Glomerular visceral epithelial cell (primary cell): ENCODE data around the gene ENAH.
"Not testable (repeated sequence)": the region's sequence is repeated elsewhere in the genome, so short reads cannot be mapped to it uniquely, and the experiment has no call there.

ENCODE experiments used
- DNase-seq: peaks from one replicate; pipeline ENCODE4 v3.0.0-alpha.2; 2016; ENCODE audit errors: extremely low spot score

The ENAH gene

DNA sequence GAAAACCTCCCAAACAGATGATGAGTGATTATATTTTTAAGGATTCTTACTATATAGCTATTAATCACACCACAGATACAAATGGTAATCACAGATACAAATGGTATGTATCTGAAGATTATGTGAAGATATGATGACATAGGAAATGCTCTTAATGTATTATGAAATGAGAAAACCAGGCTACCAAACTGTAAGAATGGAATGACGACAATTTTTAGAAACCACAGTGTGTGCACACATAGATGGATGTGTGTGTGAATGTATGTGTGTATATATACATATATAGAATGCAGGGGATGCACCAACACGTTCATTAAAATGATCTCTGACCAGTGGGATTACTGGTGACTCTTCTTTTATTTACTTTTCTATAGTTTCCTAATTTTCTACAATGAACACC lies 21.5 kb upstream of the ENAH start:
- no peak for DNase-seq

DNA sequence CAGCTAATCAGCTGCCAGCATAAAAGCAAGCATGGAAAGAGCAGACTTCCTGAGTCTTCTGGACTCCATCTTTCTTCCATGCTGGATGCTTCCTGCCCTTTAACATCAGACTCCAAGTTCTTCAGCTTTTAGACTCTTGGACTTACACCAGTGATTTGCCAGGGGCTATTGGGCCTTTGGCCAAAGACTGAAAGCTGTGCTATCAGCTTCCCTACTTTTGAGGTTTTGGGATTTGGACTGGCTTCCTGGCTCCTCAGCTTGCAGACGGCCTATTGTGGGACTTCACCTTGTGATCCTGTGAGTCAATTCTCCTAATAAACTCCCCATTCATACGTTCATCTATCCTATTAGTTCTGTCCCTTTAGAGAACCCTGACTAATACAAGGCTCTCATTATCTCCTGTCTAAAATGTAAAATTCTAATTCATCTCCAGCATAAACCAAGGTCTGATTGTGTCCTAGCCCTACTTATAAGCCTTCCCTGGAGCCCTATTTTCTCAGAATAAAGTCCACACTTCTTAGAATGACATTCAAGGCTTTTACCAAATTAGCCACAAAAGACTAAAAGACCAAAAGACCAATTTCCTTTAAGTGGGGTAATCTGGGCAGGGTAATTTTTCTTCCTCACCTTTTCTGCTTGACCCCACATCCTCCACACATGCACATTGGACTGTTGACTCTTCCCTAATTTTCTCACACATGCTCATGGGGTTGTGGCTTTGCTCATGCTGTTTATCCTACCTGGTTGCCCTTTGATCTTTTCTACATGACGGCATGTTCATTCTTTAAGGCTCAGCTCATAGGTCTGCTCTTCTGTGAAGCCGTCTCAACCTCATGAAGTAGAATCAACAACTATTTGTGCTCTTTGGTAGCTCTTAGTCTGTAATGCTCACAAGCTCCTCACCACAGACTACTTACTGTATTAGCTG lies 18.1 kb upstream of the ENAH start:
- peak; percentile 45 for DNase-seq

DNA sequence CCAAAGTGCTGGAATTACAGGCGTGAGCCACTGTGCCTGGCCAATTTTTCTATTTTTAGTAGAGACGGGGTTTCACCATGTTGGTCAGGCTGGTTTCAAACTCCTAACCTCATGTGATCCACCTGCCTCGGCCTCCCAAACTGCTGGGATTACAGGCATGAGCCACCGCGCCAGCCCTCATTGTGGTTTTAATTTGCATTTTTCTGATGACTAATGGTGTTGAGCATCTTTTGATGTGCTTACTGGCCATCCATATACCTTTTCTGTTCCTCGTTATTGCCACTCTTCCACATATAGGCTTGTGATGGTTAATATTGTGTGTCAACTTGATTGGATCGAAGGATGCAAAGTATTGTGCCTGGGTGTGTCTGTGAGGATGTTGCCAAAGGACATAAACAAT lies 17.4 kb upstream of the ENAH start:
- no peak for DNase-seq

DNA sequence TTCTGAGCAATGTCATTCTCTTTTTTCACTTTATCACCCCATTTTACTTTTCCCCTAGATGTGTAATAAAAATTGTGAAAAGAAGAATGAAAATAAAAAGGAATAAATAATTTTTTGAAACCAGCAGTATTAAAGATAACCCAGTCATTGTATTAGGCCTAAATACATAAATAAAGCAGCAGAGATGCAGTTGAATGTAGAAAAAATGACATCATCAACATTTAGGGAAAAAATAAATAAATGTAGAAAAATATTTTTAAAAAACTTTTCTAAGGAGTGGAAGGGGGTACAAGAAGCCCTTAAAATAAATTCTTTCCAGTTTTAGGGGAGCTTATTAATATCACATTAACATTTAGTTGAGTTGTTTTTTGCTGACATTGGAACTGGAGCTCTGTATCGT lies 15.3 kb upstream of the ENAH start:
- DNase-seq: no peak

DNA sequence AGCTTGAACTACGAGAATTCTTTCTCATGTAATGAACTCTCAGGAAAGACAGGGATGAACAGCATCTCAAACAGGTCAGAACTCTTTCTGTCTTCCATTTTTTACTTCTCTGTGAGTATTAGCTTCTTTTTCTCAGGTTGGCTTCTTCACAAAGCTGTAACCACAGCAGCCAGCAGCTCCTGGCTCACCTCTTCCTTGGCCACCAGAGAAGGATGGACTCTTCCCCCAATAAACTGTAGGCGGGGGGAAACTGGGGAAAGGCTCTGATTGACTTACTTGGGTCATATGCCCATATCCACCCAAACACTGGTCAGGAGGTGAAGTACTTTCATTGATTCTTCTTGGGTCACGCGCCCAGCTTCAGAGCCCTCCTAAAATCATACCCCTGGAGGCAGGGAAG lies 14.4 kb upstream of the ENAH start:
- no peak for DNase-seq

DNA sequence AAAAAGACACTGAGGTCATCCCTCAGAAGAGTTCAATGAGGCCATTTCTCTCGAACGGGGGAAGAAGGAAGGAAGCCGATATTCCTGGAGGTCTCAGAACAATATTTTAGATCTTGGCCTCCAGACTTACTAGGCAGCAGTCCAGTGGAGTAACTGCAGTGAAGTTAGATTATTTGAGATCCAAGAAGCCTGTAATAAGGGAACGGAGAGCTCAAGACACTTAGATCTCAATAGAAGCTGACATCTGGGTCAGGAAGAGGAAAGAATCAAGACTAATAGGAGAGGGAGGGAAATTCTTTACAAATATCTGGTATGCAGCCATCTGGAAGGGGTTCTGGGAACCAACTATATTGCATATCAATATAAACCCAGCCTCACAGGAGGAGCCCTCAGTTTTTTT lies 13.6 kb upstream of the ENAH start:
- DNase-seq: no peak

DNA sequence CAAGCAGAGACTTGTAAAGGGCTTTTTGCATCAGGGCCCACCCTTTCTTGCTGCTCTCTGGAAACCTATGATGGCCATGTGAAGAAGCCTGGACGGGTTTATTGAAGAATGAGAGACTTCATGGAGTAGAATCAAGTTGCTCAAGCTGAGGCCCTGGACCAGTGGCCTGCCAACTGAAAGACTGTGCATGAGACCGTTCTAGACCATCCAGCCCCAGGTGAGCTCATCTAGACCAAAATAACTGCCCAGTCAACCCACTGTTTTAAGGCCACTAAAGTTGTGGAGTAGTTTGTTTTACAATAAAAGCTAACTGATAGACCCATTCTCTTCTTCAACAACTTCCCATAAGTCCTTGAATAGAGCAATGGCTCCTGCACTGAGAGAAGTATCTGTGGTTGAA lies 11.8 kb upstream of the ENAH start:
- DNase-seq: no peak

DNA sequence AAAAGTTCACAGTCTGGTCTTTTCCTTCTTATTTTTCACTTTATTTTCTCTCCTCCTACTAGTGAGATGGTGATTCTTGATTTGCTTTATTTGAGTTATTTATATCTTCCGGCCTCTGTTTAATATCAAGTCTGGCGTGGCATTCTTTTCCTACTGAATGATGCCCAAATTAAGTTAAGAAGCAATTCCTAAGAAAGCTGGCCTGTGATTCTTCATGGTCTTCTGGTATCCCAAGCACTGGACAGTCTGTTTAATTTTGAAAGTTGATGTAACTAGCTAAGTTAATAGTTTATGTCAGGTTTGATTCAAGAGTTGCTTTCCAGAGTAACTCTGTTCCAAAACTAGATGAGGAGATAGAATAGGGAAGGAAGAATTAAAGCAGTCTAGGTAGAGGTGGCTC lies 9.2 kb upstream of the ENAH start:
- no peak for DNase-seq

DNA sequence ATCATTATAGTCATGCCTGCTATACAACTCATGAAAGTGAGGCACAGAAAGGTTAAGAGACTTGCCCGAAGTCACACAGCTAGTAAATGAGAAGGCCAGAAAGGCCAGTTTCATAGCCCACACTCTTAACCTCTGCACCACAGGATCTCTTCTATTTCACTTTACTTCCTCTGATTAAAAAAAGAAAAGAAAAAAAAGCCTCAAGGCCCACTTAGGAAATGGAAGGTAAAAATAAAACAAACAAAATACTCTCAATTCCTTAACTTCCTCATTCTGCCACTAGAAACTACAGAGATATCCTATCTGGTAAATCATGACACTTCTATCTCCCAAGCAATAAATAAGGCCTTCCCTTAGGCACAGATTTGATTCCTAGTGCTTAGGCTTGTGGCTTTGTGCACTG lies 7.6 kb upstream of the ENAH start:
- DNase-seq: no peak

DNA sequence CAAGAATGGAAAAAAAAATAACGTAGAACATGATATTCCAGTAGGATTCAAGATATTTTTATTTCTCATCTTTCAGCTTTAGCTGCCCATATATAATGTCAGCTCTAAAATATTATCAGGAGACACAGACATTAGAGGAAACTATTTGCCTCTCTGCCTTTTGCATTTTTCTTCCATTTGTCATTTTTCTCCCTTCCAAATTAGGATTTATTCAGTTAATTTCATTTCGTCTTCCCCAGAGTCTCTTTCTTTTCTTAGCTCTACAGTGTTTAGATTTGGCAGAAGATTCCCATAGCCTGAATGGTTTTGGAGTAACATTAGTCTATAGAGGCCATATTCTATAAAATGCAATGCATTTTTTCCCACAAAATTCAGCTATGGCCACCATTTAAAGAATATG lies 5.1 kb upstream of the ENAH start:
- DNase-seq: no peak

DNA sequence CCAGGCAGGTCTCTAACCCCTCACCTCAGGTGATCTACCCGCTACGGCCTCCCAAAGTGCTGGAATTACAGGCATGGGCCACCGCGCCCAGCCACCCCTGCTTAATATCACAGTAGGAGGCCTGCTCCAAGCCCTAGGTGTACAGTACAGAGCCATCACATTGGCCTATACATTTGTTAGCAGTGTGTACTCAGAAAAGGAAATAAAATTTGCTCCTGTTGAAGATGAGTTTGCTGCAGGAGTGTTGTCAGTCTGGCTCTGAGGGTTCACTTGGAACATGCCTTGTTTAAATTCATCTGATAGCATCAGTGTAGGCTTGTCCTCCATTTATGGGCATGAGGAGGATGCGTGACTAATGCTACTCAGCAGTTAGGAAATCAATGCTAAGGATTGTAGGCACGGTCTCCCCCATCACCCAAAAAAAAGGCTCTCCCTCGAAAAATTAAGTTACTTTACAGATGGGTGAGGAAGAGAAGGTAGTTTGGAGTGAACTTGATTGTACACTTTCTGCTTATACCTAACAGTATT lies 4.6 kb upstream of the ENAH start:
- peak; percentile 50 for DNase-seq

DNA sequence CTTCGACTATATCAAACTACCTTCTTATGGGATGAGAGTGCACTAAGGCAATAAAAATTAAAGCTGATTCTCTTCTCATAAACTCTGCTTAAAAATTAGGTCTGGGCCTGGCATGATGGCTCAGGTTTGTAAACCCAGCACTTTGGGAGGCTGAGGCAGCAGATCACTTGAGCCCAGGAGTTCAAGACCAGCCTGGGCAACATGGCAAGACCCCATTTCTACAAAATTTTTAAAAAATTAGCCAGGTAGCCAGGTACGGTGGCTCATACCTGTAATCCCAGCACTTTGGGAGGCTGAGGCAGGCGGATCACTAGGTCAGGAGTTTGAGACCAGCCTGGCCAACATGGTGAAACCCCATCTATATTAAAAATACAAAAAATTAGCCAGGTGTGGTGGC lies 3.3 kb upstream of the ENAH start:
- not testable (repeated sequence) for DNase-seq

DNA sequence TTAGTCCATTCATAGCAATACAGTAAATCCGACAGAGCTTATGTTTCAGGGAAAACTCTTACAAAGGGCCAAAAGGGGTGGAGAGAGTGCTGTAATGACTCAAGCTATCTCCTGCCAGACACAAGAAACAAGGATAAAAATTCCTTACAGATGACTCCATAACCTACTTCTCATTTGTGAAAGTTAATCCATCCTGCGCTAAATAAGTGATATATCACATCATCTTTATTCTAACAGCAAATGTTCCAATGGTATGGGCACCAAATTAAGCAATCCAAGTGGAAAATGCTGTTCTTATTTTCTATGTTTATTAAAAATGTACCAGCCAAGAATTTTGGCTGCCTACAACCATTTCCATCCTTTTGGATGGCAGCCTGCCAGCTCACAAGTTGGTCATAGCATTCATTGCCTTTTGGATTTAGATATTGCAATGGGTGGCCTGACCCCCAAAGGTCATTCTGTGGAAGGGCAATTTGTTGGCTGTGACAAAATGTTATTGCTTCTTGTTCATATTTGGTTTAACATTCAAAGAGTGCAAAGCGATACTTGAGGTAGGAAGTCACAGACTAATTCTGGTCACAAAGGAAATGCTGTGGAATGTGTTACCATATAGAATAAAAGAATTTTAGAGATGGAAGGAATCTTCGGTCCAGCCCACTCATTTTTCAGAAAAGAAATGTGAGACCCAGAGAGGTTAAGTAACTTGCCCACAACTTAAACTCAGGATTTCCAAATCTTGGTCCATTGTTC lies 2.8 kb upstream of the ENAH start:
- DNase-seq: peak; percentile 94

DNA sequence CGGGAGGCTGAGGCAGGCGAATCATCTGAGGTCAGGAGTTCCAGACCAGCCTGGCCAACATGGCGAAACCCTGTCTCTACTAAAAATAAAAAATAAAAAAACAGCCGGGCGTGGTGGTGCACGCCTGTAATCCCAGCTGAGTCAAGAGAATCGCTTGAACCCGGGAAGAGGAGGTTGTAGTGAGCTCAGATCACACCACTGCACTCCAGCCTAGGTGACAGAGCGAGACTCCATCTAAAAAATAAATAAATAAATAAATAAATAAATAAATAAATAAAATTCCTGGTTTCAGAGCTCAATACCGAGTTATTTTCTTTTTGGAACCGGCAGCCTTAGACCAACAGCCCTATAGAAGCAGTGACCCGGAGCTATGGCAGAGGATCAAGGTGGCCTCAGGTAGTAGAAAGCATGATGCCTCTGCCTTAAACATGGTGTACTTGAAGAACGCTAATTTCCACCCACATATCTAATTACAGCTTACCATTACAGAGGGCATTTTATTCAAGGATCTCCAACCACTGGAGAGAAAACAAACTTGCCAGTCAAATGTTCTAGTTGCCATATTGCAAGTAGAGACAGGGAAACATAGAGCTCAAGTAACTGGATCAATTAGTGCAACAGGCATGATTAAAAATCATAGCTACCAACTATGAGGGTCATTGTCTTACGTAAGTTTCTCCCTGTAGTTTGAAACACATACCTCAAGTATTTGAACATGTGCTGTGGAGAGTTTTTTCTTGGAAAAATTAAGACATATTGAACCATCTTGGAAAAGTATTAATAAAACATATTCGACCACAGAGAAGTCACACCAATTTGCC lies 2.0 kb upstream of the ENAH start:
- DNase-seq: no peak

DNA sequence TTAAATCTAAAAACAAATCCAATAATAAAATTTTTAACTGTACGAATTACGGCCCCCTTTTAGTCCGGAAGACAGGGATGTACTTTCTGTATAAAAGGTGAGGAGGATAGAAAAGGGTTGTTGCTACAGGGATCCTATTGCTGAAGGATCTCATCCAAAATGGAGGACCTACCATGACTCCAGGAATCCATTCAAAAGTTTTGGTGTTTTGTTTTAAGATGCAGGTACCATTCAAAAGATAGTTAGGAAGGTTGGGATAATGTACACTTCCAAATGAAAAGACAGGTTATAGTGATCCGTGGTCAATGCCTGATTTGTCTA lies 1.3 kb upstream of the ENAH start:
- DNase-seq: no peak

DNA sequence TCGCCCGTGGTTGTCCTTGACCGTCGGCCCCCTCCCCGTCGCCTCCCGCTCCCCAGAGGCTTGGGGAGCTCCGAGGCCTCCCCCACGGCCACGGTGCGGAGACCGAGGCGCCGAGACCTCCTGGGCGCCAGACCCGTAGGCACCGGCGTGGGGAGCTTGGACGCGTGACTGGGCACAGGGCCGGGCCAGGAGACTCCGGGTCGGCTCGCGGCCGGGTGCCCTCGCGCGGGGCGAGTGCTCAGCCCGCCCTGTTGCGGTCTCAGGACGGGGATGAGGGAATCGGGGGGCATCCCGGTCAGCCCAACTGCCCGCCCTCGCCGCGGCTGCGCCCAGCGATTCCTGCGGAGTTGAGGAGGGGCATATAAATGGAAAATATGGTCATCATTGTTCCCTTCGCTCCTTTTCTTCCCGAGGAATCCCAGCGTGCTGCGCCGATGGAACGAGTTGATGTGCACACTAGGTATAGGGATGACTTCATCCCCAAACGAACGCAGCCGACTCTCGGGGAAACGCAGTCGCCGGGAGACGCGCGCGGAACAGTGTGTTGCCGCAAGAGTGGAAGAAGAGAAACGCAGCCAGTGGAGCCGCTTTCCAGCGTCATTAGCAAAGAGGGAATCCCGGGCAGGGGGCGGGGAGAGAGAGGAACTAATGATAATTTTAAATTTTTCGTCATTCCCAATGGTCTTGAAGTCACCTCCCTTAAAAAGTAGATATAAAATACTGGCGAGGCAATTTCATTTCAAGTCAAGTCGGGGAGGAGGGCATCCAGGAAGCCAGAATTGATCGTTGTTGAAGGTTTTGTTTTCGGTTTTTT lies 747 bp upstream of the ENAH start:
- DNase-seq: peak; percentile 80

DNA sequence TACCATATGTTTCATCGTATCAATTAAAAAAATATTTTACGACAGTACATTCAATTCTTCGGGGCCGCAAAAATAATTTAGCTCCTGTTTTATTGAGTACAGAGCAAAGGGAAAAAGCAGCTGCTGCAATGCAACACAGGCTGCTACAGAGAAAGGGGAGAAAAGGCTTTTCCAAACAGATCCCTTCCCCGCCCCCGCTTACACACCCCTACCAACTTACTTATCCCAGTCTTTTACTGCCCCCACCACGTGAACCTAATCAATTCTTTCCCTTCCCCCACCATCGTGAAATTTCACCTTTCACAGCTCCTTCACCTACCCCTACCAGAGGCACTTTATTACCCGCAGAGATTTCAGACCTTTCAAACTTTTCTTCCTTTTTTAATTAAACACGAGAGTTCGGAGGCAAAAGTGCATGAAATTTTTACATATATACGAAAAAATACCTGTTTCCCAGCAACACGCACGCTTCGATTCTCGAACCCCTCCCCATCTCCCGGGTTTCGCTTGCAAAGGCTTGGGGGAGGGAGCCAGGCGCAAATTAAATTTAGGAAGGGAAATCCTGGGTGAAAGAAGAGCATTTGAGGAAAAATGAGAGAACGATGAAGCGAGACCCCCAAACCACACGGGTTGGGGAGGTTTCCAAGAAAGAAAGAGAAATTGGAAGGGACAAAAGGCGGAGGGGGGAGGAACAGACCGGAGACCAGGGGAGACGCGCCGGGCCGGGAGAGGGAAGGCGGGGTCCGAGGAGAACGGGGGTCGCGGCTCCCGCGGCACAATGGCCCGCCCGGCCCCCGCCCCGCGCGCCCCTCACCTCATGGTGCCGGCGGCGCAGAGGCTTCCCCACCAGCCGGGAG lies 823 bp downstream of the ENAH start:
- peak; percentile 57 for DNase-seq

DNA sequence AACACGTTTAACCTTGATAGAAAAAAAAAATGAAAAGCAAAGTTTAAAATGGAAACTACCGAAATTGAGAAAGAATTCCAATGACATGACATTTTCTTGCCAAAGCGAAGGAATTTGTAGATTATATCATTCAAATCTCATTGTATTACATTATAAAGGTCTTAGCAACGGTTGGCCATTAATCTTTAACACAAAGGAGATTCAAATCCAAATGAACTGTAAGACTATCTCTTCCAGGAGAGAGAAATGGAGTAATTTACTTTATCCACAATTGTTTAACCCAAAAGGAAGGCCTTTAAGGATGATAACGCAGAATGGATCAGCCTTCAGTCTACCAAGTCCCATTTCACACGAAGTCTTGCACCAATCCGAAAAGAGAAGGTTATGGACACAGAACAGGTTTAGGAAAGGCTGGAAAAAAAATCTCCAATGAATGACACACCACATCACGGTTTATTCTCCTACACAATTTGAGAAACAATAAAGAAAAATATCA lies 1.5 kb downstream of the ENAH start:
- peak; percentile 58 for DNase-seq

DNA sequence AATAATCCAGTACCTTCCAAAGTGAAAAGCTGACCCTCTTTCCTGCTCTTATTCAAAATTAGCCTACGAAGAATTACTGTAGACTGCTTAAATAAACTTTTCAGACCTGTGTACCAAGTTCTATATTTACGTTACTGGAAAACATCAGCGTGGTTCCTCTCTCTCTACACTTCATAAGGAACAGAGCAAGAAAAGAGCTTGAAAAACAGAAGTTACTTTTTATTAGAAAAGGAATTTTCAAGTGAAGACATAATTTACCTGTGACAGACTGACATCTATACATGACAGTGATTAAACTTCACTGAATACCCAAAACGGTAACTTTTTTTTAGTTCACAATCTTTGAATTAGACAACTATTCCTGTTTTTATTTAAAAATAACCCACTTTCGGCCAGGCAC lies 2.7 kb downstream of the ENAH start:
- DNase-seq: no peak

DNA sequence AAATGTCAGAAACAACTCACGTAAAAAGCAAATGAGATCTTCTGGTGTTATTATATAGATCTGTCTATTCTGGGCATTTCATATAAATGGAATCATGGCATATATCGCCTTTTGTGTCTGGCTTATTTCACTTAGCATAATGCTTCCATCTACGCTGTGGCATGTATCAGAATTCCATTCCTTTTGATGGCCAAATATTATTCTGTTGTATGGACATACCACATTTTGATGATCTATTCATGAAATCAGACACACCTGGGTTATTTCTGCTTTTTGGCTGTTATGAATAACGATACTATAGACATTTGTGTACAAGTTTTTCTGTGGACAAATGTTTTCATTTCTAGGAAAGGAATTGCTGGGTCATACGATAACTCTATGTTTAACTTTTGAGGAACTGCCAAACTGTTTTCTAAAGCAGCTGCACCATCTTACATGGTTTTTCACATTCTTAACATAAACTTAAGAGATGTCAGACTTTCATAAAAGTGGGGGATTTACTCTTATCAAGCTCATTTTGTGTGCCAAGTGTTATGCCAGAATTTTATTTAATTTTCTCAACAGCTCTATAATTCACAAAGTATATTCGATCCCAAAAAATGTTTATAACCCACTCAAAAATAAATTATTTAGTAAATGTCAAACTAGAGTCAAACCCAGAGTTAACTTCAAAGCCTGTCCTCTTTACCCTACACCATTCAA lies 7.6 kb downstream of the ENAH start:
- no peak for DNase-seq
